Astrocyte of the cerebellum (primary cell): ENCODE results near the gene RAD51B.

ENCODE experiments used
- DNase-seq: peaks from one replicate; pipeline ENCODE4 v3.0.0-alpha.2; 2011; ENCODE audit warnings: low read depth
- H3K4me3 ChIP-seq: 2 replicates; pipeline ENCODE4 v1.5.1; 2011; ENCODE audit warnings: mild to moderate bottlenecking, low read depth, low read length, moderate library complexity
- in situ Hi-C: cut with HindIII; loops from 2 replicates; pipeline ENCODE4 v1.10.0; 2017; ENCODE audit warnings: low sequenced_read_pairs
- TF ChIP-seq, protein P1 (sequence below): IDR thresholded peaks from 2 replicates; pipeline ENCODE4 v1.5.1; 2012; ENCODE audit warnings: low read length, low read depth, moderate library complexity, mild to moderate bottlenecking; ENCODE audit errors: missing control alignments

RAD51B gene

DNA sequence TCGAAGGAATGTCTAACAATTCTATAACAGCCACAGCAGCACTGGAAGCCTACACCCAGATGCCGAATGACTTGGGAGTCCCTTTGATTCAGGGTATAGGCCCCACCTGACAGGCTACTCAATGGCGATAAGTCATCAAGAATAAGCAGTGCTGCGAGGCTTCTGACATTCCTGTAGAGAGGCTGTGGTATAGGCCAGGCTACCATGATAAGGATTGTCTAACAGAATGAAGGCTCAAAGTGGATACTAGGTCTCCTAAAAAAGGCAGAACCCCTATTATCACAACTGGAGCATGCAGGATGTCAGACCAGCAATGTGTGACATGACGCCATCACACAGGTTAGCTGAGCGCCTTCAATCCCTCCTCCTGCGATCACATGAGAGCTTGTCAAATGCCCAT lies 920.1 kb downstream of the RAD51B start:
- TF ChIP-seq, protein P1, sequence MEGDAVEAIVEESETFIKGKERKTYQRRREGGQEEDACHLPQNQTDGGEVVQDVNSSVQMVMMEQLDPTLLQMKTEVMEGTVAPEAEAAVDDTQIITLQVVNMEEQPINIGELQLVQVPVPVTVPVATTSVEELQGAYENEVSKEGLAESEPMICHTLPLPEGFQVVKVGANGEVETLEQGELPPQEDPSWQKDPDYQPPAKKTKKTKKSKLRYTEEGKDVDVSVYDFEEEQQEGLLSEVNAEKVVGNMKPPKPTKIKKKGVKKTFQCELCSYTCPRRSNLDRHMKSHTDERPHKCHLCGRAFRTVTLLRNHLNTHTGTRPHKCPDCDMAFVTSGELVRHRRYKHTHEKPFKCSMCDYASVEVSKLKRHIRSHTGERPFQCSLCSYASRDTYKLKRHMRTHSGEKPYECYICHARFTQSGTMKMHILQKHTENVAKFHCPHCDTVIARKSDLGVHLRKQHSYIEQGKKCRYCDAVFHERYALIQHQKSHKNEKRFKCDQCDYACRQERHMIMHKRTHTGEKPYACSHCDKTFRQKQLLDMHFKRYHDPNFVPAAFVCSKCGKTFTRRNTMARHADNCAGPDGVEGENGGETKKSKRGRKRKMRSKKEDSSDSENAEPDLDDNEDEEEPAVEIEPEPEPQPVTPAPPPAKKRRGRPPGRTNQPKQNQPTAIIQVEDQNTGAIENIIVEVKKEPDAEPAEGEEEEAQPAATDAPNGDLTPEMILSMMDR = no peak
- no peak for DNase-seq
- no peak overlapping the region for H3K4me3 ChIP-seq
- in situ Hi-C loops = no loop called here

DNA sequence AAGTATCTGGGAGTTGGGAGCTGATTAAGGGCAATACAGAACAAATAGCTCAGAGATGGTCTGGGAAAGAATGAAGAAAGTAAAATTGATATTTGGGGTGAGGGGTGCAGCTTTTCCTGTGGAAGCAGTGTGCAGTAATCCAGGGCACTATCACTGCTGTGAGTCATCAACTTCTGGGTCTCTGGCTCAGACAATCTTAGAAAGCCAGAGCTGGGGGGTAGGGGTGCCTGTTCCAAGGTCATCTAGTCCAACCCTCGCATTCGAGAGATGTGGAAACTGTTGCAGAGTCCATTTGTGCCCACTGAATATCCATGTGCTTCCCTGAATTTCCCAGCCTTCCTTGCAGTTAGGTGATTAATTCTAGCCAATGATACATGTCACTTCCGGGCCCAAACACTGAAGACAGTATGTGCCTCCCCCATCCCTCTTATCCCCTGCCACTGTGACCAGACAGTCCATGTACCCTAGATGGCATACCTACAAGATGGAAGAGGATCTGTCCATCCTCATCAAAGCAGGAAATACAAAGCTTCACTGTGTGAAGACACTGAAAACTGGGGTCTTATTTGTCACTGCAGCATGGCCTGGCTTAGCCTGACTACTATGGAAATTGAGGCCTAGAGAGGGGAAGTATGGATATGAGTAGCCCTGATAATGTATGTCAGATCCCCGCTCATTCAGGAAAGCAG lies 921.4 kb downstream of the RAD51B start:
- TF ChIP-seq, protein P1 = no peak
- no peak for DNase-seq
- H3K4me3 ChIP-seq = no peak overlapping the region
- in situ Hi-C loops = no loop called here

DNA sequence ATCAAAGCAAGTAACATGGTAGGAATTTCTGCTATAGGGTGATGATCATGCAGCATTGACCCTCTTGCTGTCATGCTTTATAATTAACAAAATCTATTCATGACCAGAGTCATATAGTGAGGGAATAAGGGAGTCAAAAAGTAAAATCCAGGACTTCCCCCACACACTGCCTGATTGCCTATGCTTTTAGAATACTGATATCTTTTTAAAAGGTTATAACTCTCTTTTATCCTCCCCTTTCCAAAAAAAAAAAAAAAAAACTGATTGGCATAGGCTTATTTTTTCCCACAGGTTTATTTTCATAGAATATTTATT lies 921.9 kb downstream of the RAD51B start:
- no peak for DNase-seq
- H3K4me3 ChIP-seq = no peak overlapping the region
- in situ Hi-C loops = no loop called here
- TF ChIP-seq, protein P1 = no peak

DNA sequence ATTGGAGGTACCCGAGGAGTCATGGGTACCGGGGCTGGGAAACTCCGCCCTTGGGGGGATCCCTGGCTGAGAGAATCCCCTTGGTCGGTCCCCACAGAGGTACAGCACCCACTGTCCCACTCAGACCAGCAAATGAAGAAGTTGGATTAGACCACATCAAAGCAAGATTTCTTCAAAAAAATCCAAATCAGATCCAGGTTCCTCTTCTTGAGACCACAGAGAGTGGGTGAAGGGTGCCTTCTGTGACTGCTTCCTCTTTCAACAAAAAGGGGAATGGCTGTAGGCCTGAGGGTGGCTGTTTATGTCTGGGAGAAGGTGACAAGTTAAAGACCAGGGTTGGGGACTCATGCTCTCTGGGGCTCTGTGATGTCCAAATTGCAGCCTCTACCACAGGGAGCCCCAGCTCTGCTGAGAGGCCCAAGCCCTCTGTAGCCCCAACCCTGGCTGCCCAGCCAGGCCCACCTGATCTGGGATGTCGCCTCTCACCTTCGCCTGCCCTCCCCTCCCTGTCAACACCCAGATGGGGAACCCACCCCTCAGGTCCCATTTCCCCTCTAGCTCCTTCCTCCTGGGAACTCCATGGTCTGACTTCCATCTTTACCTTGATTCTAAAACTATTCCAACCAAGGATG lies 922.4 kb downstream of the RAD51B start:
- in situ Hi-C loops = no loop called here
- TF ChIP-seq, protein P1 = no peak
- DNase-seq = no peak
- no peak overlapping the region for H3K4me3 ChIP-seq

DNA sequence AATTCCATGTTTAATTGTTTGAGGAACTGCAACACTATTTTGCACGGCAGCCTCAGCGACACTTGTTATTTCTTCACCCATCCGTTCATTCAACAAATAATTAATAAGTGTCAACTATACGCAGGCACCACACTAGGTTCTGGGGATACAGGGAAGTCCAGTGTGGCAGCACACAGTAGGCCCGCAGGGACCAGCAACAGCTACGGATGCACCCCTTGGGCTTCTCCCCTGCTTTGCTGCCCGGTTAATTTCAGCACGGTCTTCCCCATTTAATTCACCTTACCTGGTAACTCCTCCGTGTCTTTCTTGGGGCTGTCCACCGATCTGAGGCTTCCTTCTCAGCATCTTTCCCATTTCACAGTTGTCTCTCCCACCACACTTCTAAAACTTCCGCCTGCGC lies 925.0 kb downstream of the RAD51B start:
- DNase-seq = no peak
- TF ChIP-seq, protein P1 = no peak
- no peak overlapping the region for H3K4me3 ChIP-seq
- in situ Hi-C loops = no loop called here

DNA sequence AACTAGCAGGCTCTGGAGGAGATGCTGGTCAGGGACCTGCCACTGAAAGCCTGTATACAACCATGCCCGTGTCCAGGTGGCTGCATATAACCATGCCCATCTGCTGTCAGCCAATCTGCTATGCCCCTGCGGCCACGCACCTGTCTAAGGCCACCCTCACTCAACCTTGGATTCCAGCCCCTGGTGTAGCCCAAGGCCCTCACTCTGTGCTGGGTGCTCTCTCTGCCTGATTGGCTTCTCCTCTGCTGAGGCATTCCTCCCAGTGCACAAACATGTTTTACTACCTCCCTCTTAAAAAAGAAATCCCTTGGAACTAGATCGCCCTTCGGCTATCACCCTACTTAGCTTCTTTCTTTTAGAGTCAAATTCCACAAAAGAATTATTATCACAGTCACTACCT lies 927.8 kb downstream of the RAD51B start:
- TF ChIP-seq, protein P1 = no peak
- in situ Hi-C loops = no loop called here
- H3K4me3 ChIP-seq = no peak overlapping the region
- no peak for DNase-seq
